SK-N-SH (cell line): ENCODE data around the gene TRPC4AP.

ENCODE experiments used
- CTCF ChIP-seq: fragments of 200-600 bp; sonication (generic); IDR thresholded peaks from 2 replicates; pipeline ENCODE4 v1.6.1; 2017; ENCODE audit warnings: antibody characterized with exemption, mild to moderate bottlenecking, moderate library complexity
- EP300 ChIP-seq, 2 experiments: IDR thresholded peaks; 2 replicates each; pipeline versions ENCODE4 v1.4.0 to v1.6.1; 2012; ENCODE audit warnings: borderline replicate concordance in 1 of 2, low read depth in 1 of 2, low read length in 1 of 2
- FOSL2 ChIP-seq: IDR thresholded peaks from 2 replicates; pipeline ENCODE4 v1.4.0; 2012; ENCODE audit warnings: low read depth, mild to moderate bottlenecking, moderate library complexity, borderline replicate concordance
- FOXJ3 ChIP-seq: sonication (generic); formaldehyde crosslinking; IDR thresholded peaks from 2 replicates; pipeline ENCODE4 v1.5.1; 2020; ENCODE audit warnings: mild to moderate bottlenecking, missing genetic modification reagents
- GATA2 ChIP-seq: sonication (generic); formaldehyde crosslinking; IDR thresholded peaks from 2 replicates; pipeline ENCODE4 v1.5.0; 2020; ENCODE audit warnings: mild to moderate bottlenecking, missing genetic modification reagents
- NRF1 ChIP-seq: IDR thresholded peaks from 2 replicates; pipeline ENCODE4 v1.6.1; 2012; ENCODE audit warnings: low read depth, mild to moderate bottlenecking, low read length
- POLR2AphosphoS5 ChIP-seq: IDR thresholded peaks from 2 replicates; pipeline ENCODE4 v1.6.1; 2012; ENCODE audit warnings: low read depth, low read length
- RAD21 ChIP-seq: IDR thresholded peaks from 2 replicates; pipeline ENCODE4 v1.6.1; 2012; ENCODE audit warnings: mild to moderate bottlenecking, low read length
- RFX5 ChIP-seq: IDR thresholded peaks from 2 replicates; pipeline ENCODE4 v1.6.1; 2012; ENCODE audit warnings: mild to moderate bottlenecking, improper control_type of control experiment, low read length
- SIN3A ChIP-seq: IDR thresholded peaks from 2 replicates; pipeline ENCODE4 v1.6.1; 2012; ENCODE audit warnings: low read depth, mild to moderate bottlenecking, low read length, moderate library complexity, borderline replicate concordance
- USF1 ChIP-seq: IDR thresholded peaks from 2 replicates; pipeline ENCODE4 v1.4.0; 2012; ENCODE audit warnings: low read depth, borderline replicate concordance
- USF2 ChIP-seq: fragments of 150-350 bp; IDR thresholded peaks from 2 replicates; pipeline ENCODE4 v1.6.1; 2017; ENCODE audit warnings: antibody characterized with exemption, low read length, low read depth, borderline replicate concordance
- ZBTB33 ChIP-seq: IDR thresholded peaks from 2 replicates; pipeline ENCODE4 v1.4.0; 2012; ENCODE audit warnings: low read depth, borderline replicate concordance

GRCh38 chr20:34952671-34953070 is 139.9 kb downstream of the TRPC4AP start:
- no peak for TF ChIP-seq POLR2AphosphoS5
- TF ChIP-seq EP300 (IDR thresholded peaks at IDR 0.05; ENCODE audit: borderline replicate concordance in 1 of 2, low read depth in 1 of 2, low read length in 1 of 2) = no peak
- no peak for TF ChIP-seq GATA2
- TF ChIP-seq CTCF = no peak
- TF ChIP-seq SIN3A = no peak
- no peak for TF ChIP-seq ZBTB33
- TF ChIP-seq USF1 = no peak
- TF ChIP-seq FOSL2 = no peak
- no peak for TF ChIP-seq RFX5
- no peak for TF ChIP-seq FOXJ3
- TF ChIP-seq NRF1 = no peak
- no peak for TF ChIP-seq USF2
- TF ChIP-seq RAD21 = no peak
